WTC11 (cell line): ENCODE results near the gene TCF3.

Source experiments
- ATF6 ChIP-seq: sonication (generic); formaldehyde crosslinking; IDR thresholded peaks from 2 replicates; pipeline ENCODE4 v1.8.1; 2023; ENCODE audit warnings: mild to moderate bottlenecking, missing genetic modification reagents
- CBFB ChIP-seq: sonication (generic); formaldehyde crosslinking; IDR thresholded peaks from 2 replicates; pipeline ENCODE4 v1.8.1; 2022; ENCODE audit warnings: mild to moderate bottlenecking, low read depth, missing genetic modification reagents
- CREM ChIP-seq: sonication (generic); formaldehyde crosslinking; IDR thresholded peaks from 2 replicates; pipeline ENCODE4 v1.8.1; 2022; ENCODE audit warnings: mild to moderate bottlenecking, missing genetic modification reagents, moderate library complexity
- CTCF ChIP-seq: fragments of 200-600 bp; IDR thresholded peaks from 2 replicates; pipeline ENCODE4 v1.8.0; 2022; ENCODE audit warnings: antibody characterized with exemption
- E2F4 ChIP-seq: sonication (generic); formaldehyde crosslinking; IDR thresholded peaks from 2 replicates; pipeline ENCODE4 v1.8.1; 2022; ENCODE audit warnings: low read depth, mild to moderate bottlenecking, moderate library complexity, missing genetic modification reagents, borderline replicate concordance
- ELF4 ChIP-seq: sonication (generic); formaldehyde crosslinking; IDR thresholded peaks from 2 replicates; pipeline ENCODE4 v1.8.1; 2022; ENCODE audit warnings: low read depth, mild to moderate bottlenecking, moderate library complexity, missing genetic modification reagents
- MAX ChIP-seq: sonication (generic); formaldehyde crosslinking; IDR thresholded peaks from 2 replicates; pipeline ENCODE4 v1.8.0; 2022; ENCODE audit warnings: mild to moderate bottlenecking, missing genetic modification reagents
- PRDM15 ChIP-seq: sonication (generic); formaldehyde crosslinking; IDR thresholded peaks from 2 replicates; pipeline ENCODE4 v1.8.0; 2022; ENCODE audit warnings: missing genetic modification reagents
- RELA ChIP-seq: sonication (generic); formaldehyde crosslinking; IDR thresholded peaks from 2 replicates; pipeline ENCODE4 v1.8.1; 2022; ENCODE audit warnings: missing genetic modification reagents, mild to moderate bottlenecking, borderline replicate concordance
- SP1 ChIP-seq: sonication (generic); formaldehyde crosslinking; conservative IDR thresholded peaks from 2 replicates; pipeline ENCODE4 v1.8.1; 2022; ENCODE audit warnings: missing genetic modification reagents
- TCF7 ChIP-seq: sonication (generic); formaldehyde crosslinking; IDR thresholded peaks from 2 replicates; pipeline ENCODE4 v1.8.0; 2022; ENCODE audit warnings: mild to moderate bottlenecking, low read depth, missing genetic modification reagents, moderate library complexity
- USF1 ChIP-seq: sonication (generic); formaldehyde crosslinking; IDR thresholded peaks from 2 replicates; pipeline ENCODE4 v1.8.0; 2022; ENCODE audit warnings: mild to moderate bottlenecking, missing genetic modification reagents
- USF2 ChIP-seq: sonication (generic); formaldehyde crosslinking; IDR thresholded peaks from 2 replicates; pipeline ENCODE4 v1.8.1; 2023; ENCODE audit warnings: mild to moderate bottlenecking, missing genetic modification reagents, moderate library complexity
- ZNF232 ChIP-seq: sonication (generic); formaldehyde crosslinking; IDR thresholded peaks from 2 replicates; pipeline ENCODE4 v1.8.0; 2022; ENCODE audit warnings: mild to moderate bottlenecking, missing genetic modification reagents

- TF ChIP-seq E2F4 (CRISPR knock-in tag) (no peak), CTCF (no peak), TCF7 (CRISPR knock-in tag) (no peak), SP1 (CRISPR knock-in tag) (no peak), ATF6 (CRISPR knock-in tag) (no peak), USF1 (CRISPR knock-in tag) (no peak), ZNF232 (CRISPR knock-in tag) (no peak), USF2 (no peak), PRDM15 (CRISPR knock-in tag) (no peak), ELF4 (CRISPR knock-in tag) (no peak), MAX (no peak), CBFB (CRISPR knock-in tag) (no peak), RELA (CRISPR knock-in tag) (no peak), CREM (CRISPR knock-in tag) (no peak)
Measured at GRCh38 chr19:1699998-1700732, 47.8 kb upstream of the TCF3 start.
